ENCODE measurements around the gene COL1A1.

Gene COL1A1

GRCh38 chr17:50205111-50205962 is 3.9 kb upstream of the COL1A1 start:
- peak; percentile 65 for DNase-seq
- TF ChIP-seq, protein P1, sequence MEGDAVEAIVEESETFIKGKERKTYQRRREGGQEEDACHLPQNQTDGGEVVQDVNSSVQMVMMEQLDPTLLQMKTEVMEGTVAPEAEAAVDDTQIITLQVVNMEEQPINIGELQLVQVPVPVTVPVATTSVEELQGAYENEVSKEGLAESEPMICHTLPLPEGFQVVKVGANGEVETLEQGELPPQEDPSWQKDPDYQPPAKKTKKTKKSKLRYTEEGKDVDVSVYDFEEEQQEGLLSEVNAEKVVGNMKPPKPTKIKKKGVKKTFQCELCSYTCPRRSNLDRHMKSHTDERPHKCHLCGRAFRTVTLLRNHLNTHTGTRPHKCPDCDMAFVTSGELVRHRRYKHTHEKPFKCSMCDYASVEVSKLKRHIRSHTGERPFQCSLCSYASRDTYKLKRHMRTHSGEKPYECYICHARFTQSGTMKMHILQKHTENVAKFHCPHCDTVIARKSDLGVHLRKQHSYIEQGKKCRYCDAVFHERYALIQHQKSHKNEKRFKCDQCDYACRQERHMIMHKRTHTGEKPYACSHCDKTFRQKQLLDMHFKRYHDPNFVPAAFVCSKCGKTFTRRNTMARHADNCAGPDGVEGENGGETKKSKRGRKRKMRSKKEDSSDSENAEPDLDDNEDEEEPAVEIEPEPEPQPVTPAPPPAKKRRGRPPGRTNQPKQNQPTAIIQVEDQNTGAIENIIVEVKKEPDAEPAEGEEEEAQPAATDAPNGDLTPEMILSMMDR (IDR thresholded peaks at IDR 0.05), result no peak
- H3K27ac Mint-ChIP-seq, result peak overlapping the region; percentile 98
- H3K27me3 Mint-ChIP-seq (ENCODE audit: low read depth, poor library complexity), result peaks cover 18% of the 10 kb centered on the region
- no peaks in the 10 kb centered on the region for H3K9me3 Mint-ChIP-seq
- no peaks in the 10 kb centered on the region for H3K36me3 Mint-ChIP-seq (ENCODE audit: low read depth)
- peak overlapping the region; percentile 68 for H3K4me3 Mint-ChIP-seq
- H3K4me1 Mint-ChIP-seq, result peaks cover 93% of the 10 kb centered on the region

GRCh38 chr17:50204431-50204830 is 3.0 kb upstream of the COL1A1 start:
- Mint-ChIP-seq H3K9me3 (no peaks in the 10 kb centered on the region), H3K4me3 (no peak overlapping the region), H3K27me3 (ENCODE audit: low read depth, poor library complexity) (peaks cover 18% of the 10 kb centered on the region), H3K4me1 (peaks cover 88% of the 10 kb centered on the region), H3K36me3 (ENCODE audit: low read depth) (no peaks in the 10 kb centered on the region), H3K27ac (no peak overlapping the region)
- DNase-seq, result no peak
- TF ChIP-seq, protein P1 (IDR thresholded peaks at IDR 0.05), result no peak

DNA sequence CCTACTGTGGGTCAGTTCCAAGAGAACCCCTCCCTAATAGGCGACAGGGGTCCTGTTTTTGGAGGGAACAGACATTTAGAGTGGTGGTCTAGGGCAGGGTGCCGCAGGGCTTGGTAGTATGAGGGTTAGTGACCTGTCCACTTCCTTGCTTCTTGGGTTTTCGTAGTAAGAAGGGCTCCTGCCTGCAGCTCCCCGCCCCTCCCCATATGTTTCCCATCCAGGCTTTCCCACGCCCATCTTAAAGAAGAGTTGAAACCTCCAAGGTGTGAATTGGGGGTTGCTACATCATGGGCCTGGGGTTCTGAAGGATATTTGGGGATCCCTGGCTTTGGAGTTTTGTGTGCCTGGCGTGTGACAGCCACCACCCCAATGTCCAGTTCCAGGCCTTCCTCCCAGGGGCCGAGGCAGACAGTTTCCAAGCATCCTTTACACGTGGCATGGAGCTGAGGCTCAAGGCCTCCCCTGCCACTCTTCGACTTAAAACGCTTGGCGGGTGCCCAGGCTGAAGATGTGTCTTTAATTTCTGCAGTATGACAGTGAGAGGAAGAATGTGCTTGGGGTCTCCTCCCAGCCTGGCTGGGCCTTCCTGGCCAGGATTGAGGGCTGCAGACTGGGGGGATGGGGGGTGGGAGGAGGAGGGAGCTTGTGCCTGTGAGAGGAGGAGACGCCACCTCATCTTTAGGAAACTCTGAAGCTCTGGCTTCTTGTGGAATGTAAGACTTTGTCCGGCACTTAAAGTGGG is 2.3 kb upstream of the COL1A1 start:
- no peak overlapping the region for H3K4me3 Mint-ChIP-seq
- no peak overlapping the region for H3K27ac Mint-ChIP-seq
- no peak for DNase-seq
- TF ChIP-seq, protein P1 (IDR thresholded peaks at IDR 0.05), result no peak
- H3K4me1 Mint-ChIP-seq, result peaks cover 85% of the 10 kb centered on the region
- H3K36me3 Mint-ChIP-seq (ENCODE audit: low read depth), result peaks cover 2% of the 10 kb centered on the region
- H3K9me3 Mint-ChIP-seq, result no peaks in the 10 kb centered on the region
- peaks cover 18% of the 10 kb centered on the region for H3K27me3 Mint-ChIP-seq (ENCODE audit: low read depth, poor library complexity)

DNA sequence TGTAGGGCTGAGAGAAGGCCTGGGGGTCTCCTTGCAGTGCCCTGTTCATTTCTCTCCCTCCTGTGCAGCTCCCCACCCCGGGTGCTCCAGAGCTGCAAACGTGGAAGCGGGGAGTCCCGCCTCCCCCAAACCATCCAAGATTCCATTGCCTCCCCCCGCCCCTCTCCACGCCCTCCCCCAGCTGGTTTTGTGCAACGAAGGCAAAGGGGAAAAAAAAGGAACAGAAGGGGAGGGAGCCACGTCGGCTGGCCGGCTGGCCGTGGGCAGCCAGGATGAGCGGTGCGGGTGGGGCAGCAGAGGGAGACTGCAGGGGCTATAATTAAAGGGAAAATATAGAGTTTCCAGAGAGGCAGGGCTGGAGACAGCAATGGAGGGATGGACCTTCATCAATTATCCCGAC is 1.7 kb upstream of the COL1A1 start:
- Mint-ChIP-seq H3K9me3 (no peaks in the 10 kb centered on the region), H3K4me1 (peaks cover 85% of the 10 kb centered on the region), H3K27ac (no peak overlapping the region), H3K4me3 (no peak overlapping the region), H3K27me3 (ENCODE audit: low read depth, poor library complexity) (peaks cover 23% of the 10 kb centered on the region), H3K36me3 (ENCODE audit: low read depth) (peaks cover 9% of the 10 kb centered on the region)
- no peak for DNase-seq
- TF ChIP-seq, protein P1 (IDR thresholded peaks at IDR 0.05), result no peak

DNA sequence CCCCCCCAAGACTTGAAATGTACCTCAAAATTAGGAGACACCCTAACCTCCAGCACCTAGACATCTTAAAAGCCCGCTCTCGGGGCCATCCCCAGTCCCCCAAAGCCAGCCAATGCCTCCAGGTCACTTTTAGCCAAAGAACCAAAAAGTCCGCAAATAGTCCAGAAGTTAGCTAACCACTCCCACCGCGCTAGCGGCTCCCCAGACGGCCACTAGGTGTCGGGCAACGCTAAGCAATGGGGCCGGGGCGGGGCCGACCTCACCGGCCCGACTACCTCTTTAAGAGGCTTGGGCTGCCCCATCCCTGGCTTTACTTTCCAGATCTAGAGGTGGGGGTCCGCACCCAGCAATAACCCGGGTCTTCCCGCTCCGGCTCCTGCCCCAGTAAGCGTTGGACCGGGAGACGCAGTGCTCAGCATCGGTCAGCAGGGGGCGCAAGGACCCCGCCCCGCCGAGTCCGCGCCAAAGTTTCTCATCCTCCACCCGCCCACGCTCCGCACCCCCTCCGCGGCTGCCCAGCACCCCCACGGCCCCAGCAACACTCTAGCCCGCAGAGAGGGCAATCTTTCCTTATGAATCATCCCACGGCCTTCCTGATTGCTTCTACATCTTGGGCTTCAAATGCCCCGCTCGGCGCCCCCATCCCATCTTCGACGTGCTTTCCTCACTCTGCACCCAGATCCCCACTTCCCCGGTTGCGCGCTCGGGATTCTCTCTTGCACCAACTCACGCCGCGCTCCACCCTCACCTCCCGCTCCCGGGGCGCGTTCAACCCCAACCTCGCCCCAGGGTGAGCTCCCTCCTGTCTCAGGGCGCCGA is 765 bp downstream of the COL1A1 start:
- Mint-ChIP-seq H3K4me1 (peaks cover 61% of the 10 kb centered on the region), H3K27me3 (ENCODE audit: low read depth, poor library complexity) (peaks cover 29% of the 10 kb centered on the region), H3K27ac (peak overlapping the region; percentile 44), H3K36me3 (ENCODE audit: low read depth) (peaks cover 32% of the 10 kb centered on the region), H3K4me3 (peak overlapping the region; percentile 92), H3K9me3 (no peaks in the 10 kb centered on the region)
- TF ChIP-seq, protein P1 (IDR thresholded peaks at IDR 0.05), result peak; percentile 99
- peak; percentile 92 for DNase-seq
